K562 treated with DMSO at 1 percent for 48 hours (cell line): ENCODE results near the gene TSC2. TPM values are rescaled to one million over a fixed set of nuclear protein-coding genes. Genes with fewer than 3 reads are reported as not detected.

Experiments used
- total RNA-seq: library from RNA; unstranded; fragments of 300-600 nt; gene quantifications from 2 replicates; pipeline ENCODE4 v1.2.3, GENCODE V29; 2022; ENCODE audit warnings: low replicate concordance; ENCODE audit errors: extremely low read depth

The TSC2 gene
- total RNA-seq: not detected in 2 replicates

GRCh38 chr16:2047330-2048115 lies at the start of gene TSC2, which contains the start of gene NTHL1:
Gene TSC2, plus strand, starts transcription at chr16:2047985. Its CDS starts 631 bp downstream, at chr16:2048616.
Gene NTHL1, minus strand, starts transcription at chr16:2047834. Its CDS starts 11 bp downstream, at chr16:2047823.

GRCh38 chr16:2009791-2010510 lies 37.8 kb upstream of the TSC2 start, which contains the start of gene ZNF598:
Gene ZNF598, minus strand, starts transcription at chr16:2009821.

DNA sequence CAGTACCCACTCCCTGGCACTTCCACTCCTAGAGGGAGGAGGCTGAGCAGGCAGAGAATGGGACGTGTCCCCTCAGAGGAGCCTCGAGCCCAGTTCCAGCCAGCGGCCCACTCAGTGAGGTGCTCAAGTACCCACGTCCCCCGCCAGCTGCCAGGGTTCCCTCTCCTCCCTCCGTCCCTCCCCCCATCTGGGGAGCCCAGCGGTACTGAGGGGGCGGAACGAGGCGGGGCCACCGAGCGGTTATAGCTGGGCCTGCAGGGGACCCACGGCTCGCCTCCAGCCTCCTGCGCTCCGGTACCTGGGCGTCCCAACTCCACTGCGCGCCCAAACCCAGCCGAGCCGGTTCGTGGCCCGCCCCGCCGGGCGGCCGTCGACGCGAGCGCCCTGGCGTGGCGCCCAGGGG lies 28.3 kb upstream of the TSC2 start, which contains the start of gene NPW:
Gene NPW (plus strand): TSS at position 268 of the 403 bp plus-strand sequence.

GRCh38 chr16:2026461-2027023 lies 21.2 kb upstream of the TSC2 start, which contains the start of gene NHERF2:
Gene NHERF2, plus strand, starts transcription at chr16:2026902. Its CDS starts 104 bp downstream, at chr16:2027006.

GRCh38 chr16:2135770-2136490 lies 88.1 kb downstream of the TSC2 start, which contains the start of gene PKD1:
Gene PKD1, minus strand, starts transcription at chr16:2135898. Its CDS starts 209 bp downstream, at chr16:2135689.

Other genes starting within 250 kb of the TSC2 start
- not detected in 2 replicates for gene HAGH, start 221.2 kb upstream of the TSC2 start, total RNA-seq
- not detected in 2 replicates for gene FAHD1, start 220.8 kb upstream of the TSC2 start, total RNA-seq
- not detected in 2 replicates for gene MEIOB, start 175.8 kb upstream of the TSC2 start, total RNA-seq
- not detected in 2 replicates for gene HS3ST6, start 129.6 kb upstream of the TSC2 start, total RNA-seq
- gene MSRB1, start 104.8 kb upstream of the TSC2 start, total RNA-seq: not detected in 2 replicates
- gene RPL3L, start 93.3 kb upstream of the TSC2 start, total RNA-seq: not detected in 2 replicates
- gene NDUFB10, start 88.4 kb upstream of the TSC2 start, total RNA-seq: not detected in 2 replicates
- 4,281 and 4,927 TPM in 2 replicates for gene RPS2, start 83.2 kb upstream of the TSC2 start, total RNA-seq
- gene RNF151, start 81.1 kb upstream of the TSC2 start, total RNA-seq: not detected in 2 replicates
- gene TBL3, start 75.9 kb upstream of the TSC2 start, total RNA-seq: not detected in 2 replicates
- not detected in 2 replicates for gene NOXO1, start 66.5 kb upstream of the TSC2 start, total RNA-seq
- not detected in 2 replicates for gene GFER, start 63.8 kb upstream of the TSC2 start, total RNA-seq
- not detected in 2 replicates for gene SYNGR3, start 58.0 kb upstream of the TSC2 start, total RNA-seq
- not detected in 2 replicates for gene ZNF598, start 38.2 kb upstream of the TSC2 start, total RNA-seq
- not detected in 2 replicates for gene NPW, start 28.2 kb upstream of the TSC2 start, total RNA-seq
- not detected in 2 replicates for gene NHERF2, start 21.1 kb upstream of the TSC2 start, total RNA-seq
- gene NTHL1, start 151 bp upstream of the TSC2 start, total RNA-seq: not detected in 2 replicates
- gene PKD1, start 87.9 kb downstream of the TSC2 start, total RNA-seq: 1,234 TPM in 1 of 2 replicates, not detected in the other
- not detected in 2 replicates for gene RAB26, start 100.6 kb downstream of the TSC2 start, total RNA-seq
- gene TRAF7, start 107.8 kb downstream of the TSC2 start, total RNA-seq: not detected in 2 replicates
- not detected in 2 replicates for gene CASKIN1, start 148.6 kb downstream of the TSC2 start, total RNA-seq
- gene MLST8, start 157.5 kb downstream of the TSC2 start, total RNA-seq: not detected in 2 replicates
- not detected in 2 replicates for gene BRICD5, start 162.9 kb downstream of the TSC2 start, total RNA-seq
- gene PGP, start 166.9 kb downstream of the TSC2 start, total RNA-seq: not detected in 2 replicates
- not detected in 2 replicates for gene E4F1, start 175.6 kb downstream of the TSC2 start, total RNA-seq
- not detected in 2 replicates for gene DNASE1L2, start 188.5 kb downstream of the TSC2 start, total RNA-seq
- 674 TPM in 1 of 2 replicates, not detected in the other for gene ECI1, start 203.6 kb downstream of the TSC2 start, total RNA-seq
- gene RNPS1, start 220.1 kb downstream of the TSC2 start, total RNA-seq: not detected in 2 replicates